SK-N-SH treated with all-trans-retinoic acid at 6 μM for 48 hours (cell line): ENCODE data around the gene RRAD.
A peak's percentile ranks its signal among the peaks of the same experiment; 100 is the strongest.

ENCODE experiments used
- ATAC-seq: fragments of 200-7000 bp; cut with Tn5 transposase; 3 replicates; pipeline ENCODE4 v1.9.1; 2020; ENCODE audit warnings: mild to moderate bottlenecking, moderate library complexity
- ARNTL ChIP-seq: fragments of 450-650 bp; formaldehyde crosslinking; IDR thresholded peaks from 2 replicates; pipeline ENCODE4 v1.5.0; 2020; ENCODE audit warnings: low read depth, mild to moderate bottlenecking, moderate library complexity, borderline replicate concordance
- CREB5 ChIP-seq: fragments of 250-450 bp; sonication (Bioruptor Pico); IDR thresholded peaks from 2 replicates; pipeline ENCODE4 v1.5.1; 2020; ENCODE audit warnings: low read depth, mild to moderate bottlenecking, moderate library complexity
- CSDC2 ChIP-seq: fragments of 250-450 bp; sonication (Bioruptor Pico); IDR thresholded peaks from 2 replicates; pipeline ENCODE4 v1.5.0; 2020; ENCODE audit warnings: mild to moderate bottlenecking, moderate library complexity
- CSRNP3 ChIP-seq: fragments of 250-450 bp; sonication (Bioruptor Pico); IDR thresholded peaks from 2 replicates; pipeline ENCODE4 v1.5.1; 2021; ENCODE audit warnings: mild to moderate bottlenecking, moderate library complexity
- GLIS3 ChIP-seq: fragments of 250-450 bp; sonication (Bioruptor Pico); IDR thresholded peaks from 2 replicates; pipeline ENCODE4 v1.5.0; 2020; ENCODE audit warnings: mild to moderate bottlenecking, moderate library complexity
- ISL1 ChIP-seq: fragments of 250-450 bp; sonication (Bioruptor Pico); IDR thresholded peaks from 2 replicates; pipeline ENCODE4 v2.1.2; 2022; ENCODE audit warnings: mild to moderate bottlenecking, moderate library complexity
- OSR1 ChIP-seq: fragments of 250-450 bp; sonication (Bioruptor Pico); IDR thresholded peaks from 2 replicates; pipeline ENCODE4 v1.8.0; 2022; ENCODE audit warnings: moderate library complexity, mild to moderate bottlenecking, inconsistent platforms
- POU6F1 ChIP-seq: fragments of 250-450 bp; sonication (Bioruptor Pico); IDR thresholded peaks from 2 replicates; pipeline ENCODE4 v1.8.0; 2021; ENCODE audit warnings: low read depth, mild to moderate bottlenecking, moderate library complexity, borderline replicate concordance
- PPARA ChIP-seq: fragments of 250-450 bp; sonication (Bioruptor Pico); IDR thresholded peaks from 2 replicates; pipeline ENCODE4 v1.5.0; 2020; ENCODE audit warnings: mild to moderate bottlenecking, borderline replicate concordance
- RARB ChIP-seq: fragments of 250-450 bp; sonication (Bioruptor Pico); IDR thresholded peaks from 2 replicates; pipeline ENCODE4 v1.8.0; 2021; ENCODE audit warnings: mild to moderate bottlenecking, moderate library complexity
- SNAI2 ChIP-seq: fragments of 250-450 bp; sonication (Bioruptor Pico); IDR thresholded peaks from 2 replicates; pipeline ENCODE4 v1.5.0; 2020; ENCODE audit warnings: mild to moderate bottlenecking, moderate library complexity
- TSHZ2 ChIP-seq: fragments of 250-450 bp; sonication (Bioruptor Pico); IDR thresholded peaks from 2 replicates; pipeline ENCODE4 v1.5.0; 2020; ENCODE audit warnings: mild to moderate bottlenecking, moderate library complexity
- ZC3H10 ChIP-seq: fragments of 250-450 bp; sonication (Bioruptor Pico); IDR thresholded peaks from 2 replicates; pipeline ENCODE4 v1.5.1; 2021; ENCODE audit warnings: mild to moderate bottlenecking, moderate library complexity
- ZFP3 ChIP-seq: fragments of 250-450 bp; sonication (Bioruptor Pico); IDR thresholded peaks from 2 replicates; pipeline ENCODE4 v1.5.0; 2020; ENCODE audit warnings: mild to moderate bottlenecking, moderate library complexity
- ZFP30 ChIP-seq: fragments of 450-650 bp; formaldehyde crosslinking; IDR thresholded peaks from 2 replicates; pipeline ENCODE4 v1.5.0; 2022; ENCODE audit warnings: mild to moderate bottlenecking, moderate library complexity
- ZNF565 ChIP-seq: fragments of 450-650 bp; formaldehyde crosslinking; conservative IDR thresholded peaks from 2 replicates; pipeline ENCODE4 v1.5.0; 2020; ENCODE audit warnings: low read depth, mild to moderate bottlenecking, moderate library complexity

The RRAD gene

GRCh38 chr16:66920924-66921680, 4.2 kb downstream of the RRAD start:
- TF ChIP-seq GLIS3 (CRISPR knock-in tag) (no peak), TSHZ2 (CRISPR knock-in tag) (no peak), ISL1 (CRISPR knock-in tag) (no peak), PPARA (no peak), CSDC2 (no peak), POU6F1 (CRISPR knock-in tag) (no peak), ZFP3 (no peak), CSRNP3 (CRISPR knock-in tag) (no peak), ARNTL (CRISPR knock-in tag) (no peak), ZC3H10 (no peak), CREB5 (CRISPR knock-in tag) (no peak), ZNF565 (CRISPR knock-in tag) (no peak), OSR1 (CRISPR knock-in tag) (no peak), SNAI2 (no peak)
- no peak for ATAC-seq

GRCh38 chr16:66920299-66920590, 5.1 kb downstream of the RRAD start:
- TF ChIP-seq CSRNP3 (CRISPR knock-in tag), result no peak
- no peak for TF ChIP-seq RARB
- TF ChIP-seq ZC3H10, result no peak
- TF ChIP-seq ZFP3, result no peak
- peak; percentile 35 for ATAC-seq

- TF ChIP-seq ZFP30, result no peak
- no peak for TF ChIP-seq CSRNP3 (CRISPR knock-in tag)
- TF ChIP-seq GLIS3 (CRISPR knock-in tag), result no peak
- ATAC-seq, result no peak; the same call in 2 of the 3 replicates
These were observed 5.6 kb downstream of the RRAD start for GRCh38 chr16:66919569-66920298.
